HEK293 (cell line): ENCODE results near the gene MYO7A.

ENCODE experiments used
- KLF17 ChIP-seq: fragments of 450-650 bp; formaldehyde crosslinking; IDR thresholded peaks from 2 replicates; pipeline ENCODE4 v1.5.1; 2016; ENCODE audit warnings: missing biosample characterization, missing genetic modification characterization
- OVOL3 ChIP-seq: fragments of 450-650 bp; formaldehyde crosslinking; IDR thresholded peaks from 2 replicates; pipeline ENCODE4 v1.5.1; 2016; ENCODE audit warnings: missing biosample characterization, missing genetic modification characterization
- REPIN1 ChIP-seq: fragments of 450-650 bp; formaldehyde crosslinking; IDR thresholded peaks from 2 replicates; pipeline ENCODE4 v1.5.1; 2017; ENCODE audit warnings: missing biosample characterization, missing genetic modification characterization, low read depth
- REST ChIP-seq: fragments of 450-650 bp; formaldehyde crosslinking; IDR thresholded peaks from 2 replicates; pipeline ENCODE4 v1.5.1; 2016; ENCODE audit warnings: missing biosample characterization, missing genetic modification characterization
- SP2 ChIP-seq: fragments of 450-650 bp; formaldehyde crosslinking; IDR thresholded peaks from 2 replicates; pipeline ENCODE4 v1.5.1; 2016; ENCODE audit warnings: missing biosample characterization, missing genetic modification characterization
- ZBTB26 ChIP-seq: fragments of 450-650 bp; formaldehyde crosslinking; optimal IDR thresholded peaks from 2 replicates; pipeline ENCODE3; 2016; ENCODE audit warnings: missing biosample characterization, mild to moderate bottlenecking, missing genetic modification characterization
- ZNF23 ChIP-seq: fragments of 450-650 bp; formaldehyde crosslinking; IDR thresholded peaks from 2 replicates; pipeline ENCODE4 v1.5.1; 2016; ENCODE audit warnings: missing biosample characterization, missing genetic modification characterization, borderline replicate concordance
- ZNF324 ChIP-seq: fragments of 450-650 bp; formaldehyde crosslinking; IDR thresholded peaks from 2 replicates; pipeline ENCODE4 v1.5.1; 2016; ENCODE audit warnings: missing biosample characterization, missing genetic modification characterization
- ZNF510 ChIP-seq: fragments of 450-650 bp; formaldehyde crosslinking; IDR thresholded peaks from 2 replicates; pipeline ENCODE4 v1.5.1; 2018; ENCODE audit warnings: mild to moderate bottlenecking, missing genetic modification characterization, missing biosample characterization; ENCODE audit not compliant: insufficient replicate concordance
- ZNF670 ChIP-seq: fragments of 450-650 bp; formaldehyde crosslinking; IDR thresholded peaks from 2 replicates; pipeline ENCODE4 v1.5.1; 2016; ENCODE audit warnings: missing biosample characterization, missing genetic modification characterization, low read depth
- ZNF785 ChIP-seq: fragments of 450-650 bp; formaldehyde crosslinking; IDR thresholded peaks from 2 replicates; pipeline ENCODE4 v1.5.1; 2016; ENCODE audit warnings: missing biosample characterization, missing genetic modification characterization
- ZNF830 ChIP-seq: fragments of 450-650 bp; IDR thresholded peaks from 2 replicates; pipeline ENCODE4 v1.5.0; 2018; ENCODE audit warnings: missing biosample characterization, missing genetic modification characterization, low read depth, mild to moderate bottlenecking, moderate library complexity
- TF ChIP-seq, protein P1 (sequence below): fragments of 450-650 bp; formaldehyde crosslinking; IDR thresholded peaks from 2 replicates; pipeline ENCODE4 v1.5.1; 2016; ENCODE audit warnings: missing biosample characterization, missing genetic modification characterization

- no peak for TF ChIP-seq ZNF23 (tag by site-specific recombination)
- TF ChIP-seq, protein P1, sequence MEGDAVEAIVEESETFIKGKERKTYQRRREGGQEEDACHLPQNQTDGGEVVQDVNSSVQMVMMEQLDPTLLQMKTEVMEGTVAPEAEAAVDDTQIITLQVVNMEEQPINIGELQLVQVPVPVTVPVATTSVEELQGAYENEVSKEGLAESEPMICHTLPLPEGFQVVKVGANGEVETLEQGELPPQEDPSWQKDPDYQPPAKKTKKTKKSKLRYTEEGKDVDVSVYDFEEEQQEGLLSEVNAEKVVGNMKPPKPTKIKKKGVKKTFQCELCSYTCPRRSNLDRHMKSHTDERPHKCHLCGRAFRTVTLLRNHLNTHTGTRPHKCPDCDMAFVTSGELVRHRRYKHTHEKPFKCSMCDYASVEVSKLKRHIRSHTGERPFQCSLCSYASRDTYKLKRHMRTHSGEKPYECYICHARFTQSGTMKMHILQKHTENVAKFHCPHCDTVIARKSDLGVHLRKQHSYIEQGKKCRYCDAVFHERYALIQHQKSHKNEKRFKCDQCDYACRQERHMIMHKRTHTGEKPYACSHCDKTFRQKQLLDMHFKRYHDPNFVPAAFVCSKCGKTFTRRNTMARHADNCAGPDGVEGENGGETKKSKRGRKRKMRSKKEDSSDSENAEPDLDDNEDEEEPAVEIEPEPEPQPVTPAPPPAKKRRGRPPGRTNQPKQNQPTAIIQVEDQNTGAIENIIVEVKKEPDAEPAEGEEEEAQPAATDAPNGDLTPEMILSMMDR (tag by site-specific recombination), result no peak
- no peak for TF ChIP-seq REPIN1 (tag by site-specific recombination)
- TF ChIP-seq KLF17 (tag by site-specific recombination), result no peak
- no peak for TF ChIP-seq ZNF670 (tag by site-specific recombination)
- TF ChIP-seq SP2 (tag by site-specific recombination), result no peak
- TF ChIP-seq ZNF830 (tag by site-specific recombination), result no peak
- TF ChIP-seq ZNF785 (tag by site-specific recombination), result no peak
- TF ChIP-seq REST, result no peak
- TF ChIP-seq ZBTB26 (tag by site-specific recombination), result no peak
- no peak for TF ChIP-seq ZNF510
- no peak for TF ChIP-seq ZNF324 (tag by site-specific recombination)
- no peak for TF ChIP-seq OVOL3 (tag by site-specific recombination)
These were observed 78.4 kb downstream of the MYO7A start for GRCh38 chr11:77206264-77207018.
